HEK293T (cell line): ENCODE measurements around the gene USP3.

Experiments
- CTCF ChIA-PET: fragments of 350-600 bp; formaldehyde crosslinking; extraction: SDS; loops from one replicate; lab custom pipeline; 2021; ENCODE audit warnings: antibody characterized with exemption, inconsistent platforms; lab: Yijun Ruan, JAX
- POLR2A ChIA-PET: fragments of 350-600 bp; formaldehyde crosslinking; extraction: SDS; loops from one replicate; lab custom pipeline; 2020; ENCODE audit warnings: antibody characterized with exemption, inconsistent platforms; lab: Yijun Ruan, JAX
- DNase-seq: peaks from one replicate; pipeline ENCODE4 v3.0.0; 2012; ENCODE audit warnings: mixed read lengths; ENCODE audit errors: extremely low spot score
- ARNT ChIP-seq: fragments of 450-650 bp; IDR thresholded peaks from 2 replicates; pipeline ENCODE4 v1.6.1; 2017; ENCODE audit warnings: mild to moderate bottlenecking
- BHLHE40 ChIP-seq: fragments of 450-650 bp; IDR thresholded peaks from 2 replicates; pipeline ENCODE4 v1.6.1; 2016; ENCODE audit warnings: mild to moderate bottlenecking, moderate library complexity, borderline replicate concordance
- CTBP1 ChIP-seq: fragments of 450-650 bp; IDR thresholded peaks from 2 replicates; pipeline ENCODE4 v1.6.1; 2016; ENCODE audit warnings: borderline replicate concordance
- ELF4 ChIP-seq: fragments of 450-650 bp; IDR thresholded peaks from 2 replicates; pipeline ENCODE4 v1.6.1; 2017; ENCODE audit warnings: antibody characterized with exemption
- FOXA1 ChIP-seq: fragments of 450-650 bp; IDR thresholded peaks from 2 replicates; pipeline ENCODE4 v1.6.1; 2016; ENCODE audit warnings: mild to moderate bottlenecking
- FOXK2 ChIP-seq: fragments of 450-650 bp; IDR thresholded peaks from 2 replicates; pipeline ENCODE4 v1.6.1; 2016; ENCODE audit warnings: mild to moderate bottlenecking
- FOXM1 ChIP-seq: fragments of 450-650 bp; IDR thresholded peaks from 2 replicates; pipeline ENCODE4 v1.6.1; 2017; ENCODE audit warnings: mild to moderate bottlenecking, borderline replicate concordance
- HDGF ChIP-seq: fragments of 450-650 bp; IDR thresholded peaks from 2 replicates; pipeline ENCODE4 v1.6.1; 2017; ENCODE audit warnings: antibody characterized with exemption, borderline replicate concordance
- L3MBTL2 ChIP-seq: fragments of 450-650 bp; conservative IDR thresholded peaks from 2 replicates; pipeline ENCODE4 v1.6.1; 2016; ENCODE audit warnings: mild to moderate bottlenecking
- LEF1 ChIP-seq: fragments of 450-650 bp; IDR thresholded peaks from 2 replicates; pipeline ENCODE4 v1.6.1; 2017; ENCODE audit warnings: mild to moderate bottlenecking, borderline replicate concordance
- NFRKB ChIP-seq: fragments of 450-650 bp; IDR thresholded peaks from 2 replicates; pipeline ENCODE4 v1.6.1; 2016; ENCODE audit warnings: mild to moderate bottlenecking, moderate library complexity
- PKNOX1 ChIP-seq: fragments of 450-650 bp; IDR thresholded peaks from 2 replicates; pipeline ENCODE4 v1.6.1; 2016
- SP1 ChIP-seq: fragments of 450-650 bp; IDR thresholded peaks from 2 replicates; pipeline ENCODE4 v1.6.1; 2017
- SUZ12 ChIP-seq: fragments of 450-650 bp; IDR thresholded peaks from 2 replicates; pipeline ENCODE4 v1.6.1; 2016; ENCODE audit warnings: mild to moderate bottlenecking
- TARDBP ChIP-seq: fragments of 450-650 bp; IDR thresholded peaks from 2 replicates; pipeline ENCODE4 v1.6.1; 2016
- ZNF384 ChIP-seq: fragments of 450-650 bp; IDR thresholded peaks from 2 replicates; pipeline ENCODE4 v1.6.1; 2016

USP3 gene

GRCh38 chr15:63598473-63599400 lies 94.3 kb downstream of the USP3 start:
- POLR2A ChIA-PET = interaction anchor here (0.8 kb wide), 1 partner anchor 132 kb away, joined by 5 read pairs; no protein-coding TSS in a partner anchor
- TF ChIP-seq SP1 (no peak), SUZ12 (no peak), PKNOX1 (no peak), BHLHE40 (no peak), FOXA1 (no peak), LEF1 (no peak), ZNF384 (no peak), ARNT (no peak), NFRKB (no peak)
- no peak for DNase-seq
- CTCF ChIA-PET = interaction anchor here (0.6 to 1.0 kb wide), 2 partner anchors 12 to 15 kb away, joined by 3 to 4 read pairs; no protein-coding TSS in a partner anchor

DNA sequence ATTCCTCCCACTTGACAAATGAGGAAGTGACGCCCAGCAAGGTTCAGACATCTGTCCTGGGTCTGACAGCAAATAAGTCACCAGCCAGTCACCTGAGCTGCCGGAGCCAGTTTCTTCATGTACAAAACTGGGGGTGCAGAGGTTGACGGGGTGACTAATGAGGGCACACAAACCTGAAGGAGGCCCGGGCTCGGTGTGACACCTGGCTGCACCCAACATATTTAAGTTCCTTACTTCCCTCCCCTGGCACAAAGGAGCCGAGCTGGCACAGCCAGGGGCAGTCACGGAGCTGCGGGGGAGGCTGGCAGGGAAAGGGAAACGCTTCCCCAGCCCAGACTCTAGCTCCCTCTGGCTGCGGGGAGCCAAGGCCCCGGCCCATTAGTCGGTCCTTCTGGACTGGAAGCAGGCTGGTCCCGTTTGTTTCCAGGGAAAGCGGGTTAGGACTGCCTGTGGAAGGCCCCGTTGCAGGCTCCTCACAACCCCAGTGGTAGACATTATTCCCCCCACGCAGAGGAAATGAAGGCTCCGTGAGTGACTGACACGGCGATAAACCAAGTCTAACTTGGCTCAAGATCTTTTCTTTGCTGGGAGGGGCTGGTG lies 95.1 kb downstream of the USP3 start:
- TF ChIP-seq CTBP1 (no peak), HDGF (no peak), ARNT (no peak), TARDBP (no peak), ZNF384 (no peak), ELF4 (no peak), LEF1 (no peak), L3MBTL2 (no peak), FOXM1 (no peak), PKNOX1 (no peak), SP1 (no peak), BHLHE40 (no peak), NFRKB (no peak), SUZ12 (no peak), FOXK2 (no peak), FOXA1 (no peak)
- POLR2A ChIA-PET = interaction anchor here (0.8 to 1.3 kb wide), 2 partner anchors 89 to 133 kb away, joined by 4 to 5 read pairs; no protein-coding TSS in a partner anchor
- CTCF ChIA-PET = interaction anchor here (1.0 kb wide), 1 partner anchor 11 kb away, joined by 4 read pairs; no protein-coding TSS in a partner anchor
- no peak for DNase-seq

DNA sequence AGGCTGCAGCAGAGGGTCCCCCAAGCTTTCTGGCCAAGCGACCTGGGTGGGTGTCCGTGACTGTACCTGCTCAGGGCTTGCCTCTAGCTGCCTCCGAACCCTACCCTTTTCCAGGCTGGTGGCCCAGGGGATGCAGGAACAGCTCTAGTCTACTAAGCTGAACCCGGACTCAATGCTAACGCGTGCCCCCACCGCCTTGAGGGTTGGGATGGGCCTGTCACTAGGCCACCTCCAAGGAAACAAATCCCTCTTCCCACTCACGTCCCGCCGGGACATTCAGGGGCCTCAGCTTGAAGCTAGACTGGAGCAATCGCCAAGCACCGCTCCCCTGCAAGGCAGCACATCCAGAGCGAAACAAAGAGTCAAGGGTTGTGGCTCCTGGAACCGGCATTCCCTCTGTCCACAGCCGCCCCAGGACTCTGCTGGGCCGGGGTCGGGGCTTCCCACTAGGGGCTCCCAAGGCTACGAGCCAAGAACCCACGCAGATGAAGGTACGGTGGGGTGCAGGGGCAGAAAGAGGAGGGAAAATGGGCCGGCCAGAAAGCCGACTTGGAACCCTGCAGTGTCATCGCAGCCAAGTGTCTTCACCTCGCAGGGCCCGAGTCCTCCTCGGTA lies 95.7 kb downstream of the USP3 start:
- ChIA-PET CTCF (no interaction called here), POLR2A (interaction anchor here (0.8 to 1.3 kb wide), 2 partner anchors 90 to 134 kb away, joined by 4 to 5 read pairs; no protein-coding TSS in a partner anchor)
- TF ChIP-seq BHLHE40 = no peak
- no peak for TF ChIP-seq SP1
- no peak for TF ChIP-seq L3MBTL2
- no peak for TF ChIP-seq ELF4
- no peak for TF ChIP-seq FOXA1
- no peak for TF ChIP-seq SUZ12
- no peak for TF ChIP-seq FOXM1
- TF ChIP-seq LEF1 = no peak
- no peak for TF ChIP-seq TARDBP
- TF ChIP-seq NFRKB = no peak
- TF ChIP-seq HDGF = no peak
- no peak for TF ChIP-seq ZNF384
- no peak for TF ChIP-seq PKNOX1
- no peak for TF ChIP-seq ARNT
- TF ChIP-seq FOXK2 = no peak
- no peak for TF ChIP-seq CTBP1
- DNase-seq = no peak

DNA sequence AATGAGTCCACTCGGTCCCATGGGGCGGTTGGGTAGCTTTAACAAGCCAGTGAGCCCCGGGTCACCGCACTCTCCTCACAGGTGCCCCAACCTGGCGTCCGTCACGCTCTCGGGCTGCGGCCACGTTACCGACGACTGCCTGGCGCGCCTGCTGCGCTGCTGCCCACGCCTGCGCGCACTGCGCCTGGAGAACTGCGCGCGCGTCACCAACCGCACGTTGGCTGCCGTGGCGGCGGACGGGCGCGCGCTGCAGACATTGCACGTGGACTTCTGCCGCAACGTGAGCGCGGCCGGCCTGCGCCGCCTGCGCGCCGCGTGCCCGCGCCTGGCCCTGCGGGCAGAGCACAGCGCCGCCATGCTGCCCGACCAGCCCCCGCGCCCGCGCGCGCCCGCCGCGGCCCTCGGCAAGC lies 96.2 kb downstream of the USP3 start:
- ChIA-PET CTCF (no interaction called here), POLR2A (interaction anchor here (1.3 kb wide), 1 partner anchor 91 kb away, joined by 4 read pairs; no protein-coding TSS in a partner anchor)
- peak; percentile 79 for DNase-seq
- TF ChIP-seq FOXK2 (no peak), PKNOX1 (no peak), BHLHE40 (no peak), L3MBTL2 (peak; percentile 67)

DNA sequence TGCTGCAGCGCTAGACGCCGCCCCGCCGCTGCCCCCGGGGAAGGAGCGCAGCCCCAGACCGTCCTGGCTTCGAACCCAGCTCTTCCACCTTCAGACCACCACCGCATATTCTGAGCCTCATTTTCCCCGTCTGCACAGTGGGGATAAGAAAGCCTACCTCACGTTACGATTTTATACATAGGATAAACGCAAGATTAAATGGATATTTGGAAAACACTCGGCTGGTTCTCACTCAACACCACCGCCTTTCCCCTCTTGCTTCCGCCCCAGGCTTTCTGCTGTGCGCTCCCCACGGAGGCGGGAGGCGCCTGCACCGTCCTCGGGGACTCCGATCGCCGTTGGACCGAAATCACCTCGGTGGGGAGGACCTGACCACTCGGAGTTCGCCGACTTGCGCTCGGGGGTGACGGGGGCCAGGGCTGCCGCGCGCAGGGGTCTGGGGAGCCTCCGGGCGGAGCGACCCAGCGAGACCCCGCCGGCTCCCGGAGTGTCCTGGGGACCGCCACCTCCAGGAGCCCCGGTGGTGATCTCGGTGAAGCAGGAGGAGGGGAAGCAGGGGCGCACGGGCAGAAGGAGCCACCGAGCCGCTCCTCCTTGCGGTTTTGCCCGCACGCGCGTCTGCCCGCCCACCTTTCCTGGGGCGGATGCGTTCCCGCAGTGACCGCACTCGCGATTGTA lies 96.8 kb downstream of the USP3 start:
- CTCF ChIA-PET = no interaction called here
- POLR2A ChIA-PET = no interaction called here
- no peak for TF ChIP-seq ELF4
- TF ChIP-seq L3MBTL2 = no peak
- no peak for TF ChIP-seq LEF1
- TF ChIP-seq HDGF = no peak
- no peak for TF ChIP-seq BHLHE40
- no peak for TF ChIP-seq TARDBP
- no peak for TF ChIP-seq FOXM1
- DNase-seq = no peak
